ENCODE measurements around the gene ARSJ.
A peak's percentile ranks its signal among the peaks of the same experiment; 100 is the strongest.
"Not testable (repeated sequence)": the region's sequence is repeated elsewhere in the genome, so short reads cannot be mapped to it uniquely, and the experiment has no call there.

Gene ARSJ

DNA sequence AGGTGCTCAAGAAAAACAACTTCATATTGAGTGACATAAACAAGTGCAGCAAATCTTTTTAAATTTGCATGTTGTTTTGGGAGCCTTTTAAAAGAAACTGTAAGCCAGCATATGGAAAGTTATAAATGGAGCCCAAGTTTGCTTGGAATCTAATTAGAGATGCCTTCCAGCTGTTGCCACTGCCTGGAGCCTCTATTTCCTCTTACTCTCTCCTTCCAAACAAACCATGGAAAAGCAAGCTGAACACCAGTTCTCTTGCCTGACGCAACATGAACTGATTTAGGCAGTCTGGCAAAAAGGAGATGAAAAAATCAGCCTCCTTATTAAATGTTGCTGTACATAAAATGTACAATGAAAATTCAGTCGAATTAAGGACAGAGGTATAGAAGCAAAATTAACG lies 21.5 kb downstream of the ARSJ start:
- peaks cover 2% of the 10 kb centered on the region for H3K4me1 Mint-ChIP-seq
- no peak overlapping the region for H3K4me3 Mint-ChIP-seq
- DNase-seq (no peak), ATAC-seq (no peak)
- H3K9me3 Mint-ChIP-seq, result peaks cover 7% of the 10 kb centered on the region
- H3K36me3 Mint-ChIP-seq (ENCODE audit: low read depth), result no peaks in the 10 kb centered on the region
- H3K27me3 Mint-ChIP-seq, result peaks cover 2% of the 10 kb centered on the region
- H3K27ac Mint-ChIP-seq, result no peak overlapping the region

DNA sequence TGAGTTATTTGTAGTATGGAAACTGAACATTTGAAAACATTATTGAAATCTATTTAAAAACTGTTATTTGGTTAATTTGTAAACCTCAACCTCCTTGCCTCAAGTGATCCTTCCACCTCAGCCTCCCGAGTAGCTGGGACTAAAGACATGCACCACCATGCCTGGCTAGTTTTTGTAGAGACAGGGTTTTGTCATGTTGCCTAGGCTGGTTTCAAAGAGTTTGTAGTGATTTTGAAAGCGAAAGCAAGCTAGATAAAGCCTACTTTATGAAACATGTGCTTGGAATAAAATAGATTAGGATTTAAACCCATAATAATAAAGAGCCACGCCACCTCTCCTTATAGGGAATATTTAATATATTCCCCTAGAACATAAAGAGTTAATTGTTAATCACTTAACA lies 23.5 kb downstream of the ARSJ start:
- ATAC-seq (no peak), DNase-seq (no peak)
- Mint-ChIP-seq H3K4me3 (no peak overlapping the region), H3K4me1 (peaks cover 2% of the 10 kb centered on the region), H3K27me3 (peaks cover 4% of the 10 kb centered on the region), H3K27ac (no peak overlapping the region), H3K36me3 (ENCODE audit: low read depth) (no peaks in the 10 kb centered on the region), H3K9me3 (no peaks in the 10 kb centered on the region)

DNA sequence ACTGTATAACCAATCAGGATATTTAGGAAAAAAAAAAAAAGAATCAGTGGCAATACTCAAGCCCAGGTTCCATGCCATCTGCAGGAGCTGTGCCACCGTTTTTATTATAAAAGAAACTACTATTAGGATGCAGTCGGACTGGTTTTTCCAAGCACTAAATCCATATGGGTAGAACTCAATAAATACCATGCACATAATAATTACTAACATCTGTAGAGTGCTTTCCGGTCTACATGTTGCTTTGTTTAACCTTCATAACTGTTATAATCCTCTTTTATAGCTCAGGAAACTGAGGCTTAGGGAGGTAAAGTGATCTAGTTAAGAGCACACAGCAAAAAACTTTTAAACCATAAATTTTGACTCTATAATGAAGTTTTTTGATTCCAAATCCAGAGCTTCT lies 24.0 kb downstream of the ARSJ start:
- Mint-ChIP-seq H3K9me3 (no peaks in the 10 kb centered on the region), H3K4me1 (peaks cover 2% of the 10 kb centered on the region), H3K27me3 (peaks cover 4% of the 10 kb centered on the region), H3K4me3 (no peak overlapping the region), H3K36me3 (ENCODE audit: low read depth) (no peaks in the 10 kb centered on the region), H3K27ac (no peak overlapping the region)
- no peak for DNase-seq
- ATAC-seq, result no peak

DNA sequence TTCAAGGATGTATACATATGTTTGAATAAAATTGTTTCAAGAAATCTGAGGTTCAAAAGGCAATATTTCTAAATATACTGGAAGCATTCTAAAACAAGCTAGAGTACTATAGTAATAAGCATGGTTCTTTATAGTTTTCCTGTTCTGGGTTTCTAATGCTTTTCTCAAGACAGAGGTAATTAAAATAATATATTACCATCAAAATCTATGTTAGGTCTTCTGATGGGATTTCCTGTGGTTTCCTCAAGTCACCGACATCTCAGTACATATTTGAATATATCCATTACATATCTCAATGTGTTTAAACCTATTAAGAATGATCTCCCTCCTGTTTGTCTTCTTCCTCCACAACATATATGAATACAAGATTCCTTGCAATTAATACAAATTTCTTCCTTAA lies 25.6 kb downstream of the ARSJ start:
- H3K4me3 Mint-ChIP-seq, result no peak overlapping the region
- H3K27ac Mint-ChIP-seq, result no peak overlapping the region
- DNase-seq (no peak), ATAC-seq (no peak)
- no peaks in the 10 kb centered on the region for H3K9me3 Mint-ChIP-seq
- H3K27me3 Mint-ChIP-seq, result peaks cover 4% of the 10 kb centered on the region
- H3K36me3 Mint-ChIP-seq (ENCODE audit: low read depth), result no peaks in the 10 kb centered on the region
- H3K4me1 Mint-ChIP-seq, result peaks cover 2% of the 10 kb centered on the region

DNA sequence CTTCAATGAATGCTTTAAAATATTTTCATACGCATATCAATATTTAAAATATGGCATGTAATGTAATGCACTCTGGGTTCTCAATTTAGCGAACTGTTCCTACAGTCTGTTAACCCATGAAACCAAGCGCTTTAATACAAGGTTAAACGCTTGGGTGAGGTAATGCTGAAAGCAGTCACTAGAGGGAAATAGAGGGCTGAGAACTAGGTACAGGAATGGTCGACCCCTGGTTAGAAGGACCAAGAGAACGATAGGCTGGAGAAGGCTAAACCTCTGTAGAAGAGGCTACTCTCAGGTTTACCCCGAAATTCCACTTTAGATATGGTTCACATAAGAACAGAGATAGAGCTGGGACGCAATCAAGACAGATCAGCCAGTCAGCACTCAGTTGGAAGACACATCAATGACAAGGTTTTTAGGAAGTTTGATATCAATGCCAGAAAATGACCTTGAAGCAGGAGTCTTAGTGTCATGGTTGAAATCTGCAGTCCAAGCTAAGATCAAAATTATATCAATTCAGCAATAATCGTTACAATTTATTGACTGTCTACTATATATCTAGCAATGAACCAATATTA lies 26.9 kb downstream of the ARSJ start:
- no peaks in the 10 kb centered on the region for H3K36me3 Mint-ChIP-seq (ENCODE audit: low read depth)
- ATAC-seq, result peak; percentile 90
- H3K9me3 Mint-ChIP-seq, result no peaks in the 10 kb centered on the region
- no peak overlapping the region for H3K4me3 Mint-ChIP-seq
- no peak overlapping the region for H3K27ac Mint-ChIP-seq
- peak; percentile 34 for DNase-seq
- peaks cover 4% of the 10 kb centered on the region for H3K27me3 Mint-ChIP-seq
- H3K4me1 Mint-ChIP-seq, result peaks cover 2% of the 10 kb centered on the region

DNA sequence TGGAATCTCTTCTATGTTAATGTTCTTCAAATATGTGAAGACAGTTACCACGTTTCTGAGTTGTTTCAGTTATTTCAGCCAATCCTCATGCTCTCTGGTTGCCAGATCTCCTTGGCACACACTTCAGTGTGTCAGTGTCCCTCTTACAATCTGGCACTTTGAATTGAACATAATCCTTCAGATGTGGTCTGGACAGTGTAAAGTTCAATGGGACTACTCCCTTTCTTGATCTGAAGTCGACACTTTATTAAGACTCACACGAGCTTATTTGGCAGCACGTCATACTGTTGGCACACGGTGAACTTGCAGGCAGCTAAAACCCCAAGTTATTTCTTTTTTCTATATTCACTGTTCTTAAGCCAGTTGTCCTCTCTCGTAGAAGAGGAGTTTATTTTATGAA lies 28.2 kb downstream of the ARSJ start:
- no peak for ATAC-seq
- H3K27ac Mint-ChIP-seq, result no peak overlapping the region
- H3K9me3 Mint-ChIP-seq, result no peaks in the 10 kb centered on the region
- no peaks in the 10 kb centered on the region for H3K36me3 Mint-ChIP-seq (ENCODE audit: low read depth)
- peaks cover 4% of the 10 kb centered on the region for H3K27me3 Mint-ChIP-seq
- H3K4me3 Mint-ChIP-seq, result no peak overlapping the region
- H3K4me1 Mint-ChIP-seq, result peaks cover 2% of the 10 kb centered on the region
- DNase-seq, result no peak

DNA sequence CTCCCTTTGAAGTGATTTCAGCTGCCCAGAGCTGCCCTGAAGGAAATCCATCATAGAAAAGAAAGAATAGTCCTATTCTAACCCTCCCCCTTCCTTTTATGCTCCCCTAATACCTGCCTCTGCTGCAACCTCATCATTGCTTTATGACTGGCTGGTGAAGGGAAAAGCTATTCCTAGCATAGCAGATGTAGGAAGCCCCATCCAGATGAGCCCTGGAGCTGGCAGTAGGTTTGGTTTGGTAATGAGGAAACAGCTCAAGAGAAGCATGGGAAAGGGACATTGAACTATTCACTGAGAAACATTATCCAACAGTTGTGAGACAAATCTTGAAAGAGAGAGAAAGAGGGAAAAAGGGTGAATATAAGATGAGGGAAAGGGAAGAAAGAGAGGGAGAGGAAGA lies 29.2 kb downstream of the ARSJ start:
- H3K36me3 Mint-ChIP-seq (ENCODE audit: low read depth), result no peaks in the 10 kb centered on the region
- H3K9me3 Mint-ChIP-seq, result no peaks in the 10 kb centered on the region
- H3K4me1 Mint-ChIP-seq, result peaks cover 8% of the 10 kb centered on the region
- H3K27ac Mint-ChIP-seq, result no peak overlapping the region
- H3K27me3 Mint-ChIP-seq, result peaks cover 4% of the 10 kb centered on the region
- DNase-seq, result no peak
- no peak overlapping the region for H3K4me3 Mint-ChIP-seq
- ATAC-seq, result no peak

DNA sequence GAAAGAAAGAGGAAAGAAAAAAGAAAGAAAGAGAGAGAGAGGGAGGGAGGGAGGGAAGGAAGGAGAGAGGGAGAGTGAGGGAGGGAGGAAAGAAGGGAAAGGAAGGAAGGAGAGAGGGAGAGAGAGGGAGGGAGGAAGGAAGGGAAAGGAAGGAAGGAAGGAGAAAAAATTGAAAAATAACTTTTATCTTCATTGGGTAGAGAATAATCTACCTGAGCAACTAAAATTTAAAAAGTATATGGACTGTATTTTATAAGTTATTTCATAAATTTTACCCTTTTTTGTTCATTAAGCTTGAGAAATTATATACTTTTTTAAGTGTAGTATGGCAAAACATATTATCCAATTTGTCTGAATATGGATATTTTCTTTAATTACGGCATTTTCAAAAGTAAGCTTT lies 32.0 kb downstream of the ARSJ start:
- no peaks in the 10 kb centered on the region for H3K36me3 Mint-ChIP-seq (ENCODE audit: low read depth)
- H3K27ac Mint-ChIP-seq, result no peak overlapping the region
- H3K9me3 Mint-ChIP-seq, result no peaks in the 10 kb centered on the region
- H3K4me3 Mint-ChIP-seq, result no peak overlapping the region
- peaks cover 20% of the 10 kb centered on the region for H3K4me1 Mint-ChIP-seq
- H3K27me3 Mint-ChIP-seq, result peaks cover under 1% of the 10 kb centered on the region
- ATAC-seq (no peak), DNase-seq (no peak)

DNA sequence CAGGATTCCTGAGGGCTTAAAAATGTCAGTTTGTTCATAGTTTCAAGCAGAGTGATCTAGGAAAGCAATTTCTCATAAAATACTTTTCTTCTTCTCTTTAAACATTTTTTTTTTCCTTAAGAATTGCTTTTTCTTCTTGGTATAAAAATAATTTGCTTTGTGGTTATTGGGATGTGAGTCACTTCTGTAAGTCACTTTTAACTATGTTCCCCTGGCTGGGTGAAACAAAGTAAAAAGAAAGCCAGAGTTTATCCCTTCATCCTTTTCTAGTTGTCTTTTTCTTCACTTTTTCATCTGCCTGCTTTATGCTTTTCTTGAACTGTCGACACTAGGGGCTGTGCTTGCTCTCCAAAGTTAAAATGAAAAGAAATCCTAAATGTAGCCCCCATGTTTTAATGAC lies 33.5 kb downstream of the ARSJ start:
- Mint-ChIP-seq H3K9me3 (no peaks in the 10 kb centered on the region), H3K36me3 (ENCODE audit: low read depth) (no peaks in the 10 kb centered on the region), H3K4me1 (peaks cover 20% of the 10 kb centered on the region), H3K27ac (no peak overlapping the region), H3K27me3 (no peaks in the 10 kb centered on the region), H3K4me3 (no peak overlapping the region)
- DNase-seq, result no peak
- no peak for ATAC-seq

DNA sequence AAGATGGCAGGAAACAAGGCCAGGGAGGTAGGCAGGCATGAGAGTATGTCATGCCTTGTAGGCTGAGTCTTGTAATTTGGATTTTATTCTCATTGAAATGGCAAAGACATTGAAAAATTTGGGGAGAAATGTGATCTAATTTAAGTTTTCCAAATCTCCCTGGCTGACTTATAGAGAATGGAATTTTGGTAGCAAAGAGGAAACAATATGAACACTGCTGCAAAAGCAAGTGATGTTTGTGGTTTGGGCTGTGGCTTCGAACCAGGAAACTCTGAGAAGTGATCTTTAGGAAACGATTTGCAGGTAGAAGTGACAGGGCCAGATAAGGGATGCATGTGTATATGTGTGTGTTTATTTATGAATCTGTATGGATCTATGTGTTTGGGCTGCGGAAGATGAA lies 35.6 kb downstream of the ARSJ start:
- no peaks in the 10 kb centered on the region for H3K9me3 Mint-ChIP-seq
- DNase-seq, result no peak
- no peak overlapping the region for H3K27ac Mint-ChIP-seq
- H3K27me3 Mint-ChIP-seq, result no peaks in the 10 kb centered on the region
- no peak overlapping the region for H3K4me3 Mint-ChIP-seq
- H3K4me1 Mint-ChIP-seq, result peaks cover 20% of the 10 kb centered on the region
- no peaks in the 10 kb centered on the region for H3K36me3 Mint-ChIP-seq (ENCODE audit: low read depth)
- ATAC-seq, result peak; percentile 46

DNA sequence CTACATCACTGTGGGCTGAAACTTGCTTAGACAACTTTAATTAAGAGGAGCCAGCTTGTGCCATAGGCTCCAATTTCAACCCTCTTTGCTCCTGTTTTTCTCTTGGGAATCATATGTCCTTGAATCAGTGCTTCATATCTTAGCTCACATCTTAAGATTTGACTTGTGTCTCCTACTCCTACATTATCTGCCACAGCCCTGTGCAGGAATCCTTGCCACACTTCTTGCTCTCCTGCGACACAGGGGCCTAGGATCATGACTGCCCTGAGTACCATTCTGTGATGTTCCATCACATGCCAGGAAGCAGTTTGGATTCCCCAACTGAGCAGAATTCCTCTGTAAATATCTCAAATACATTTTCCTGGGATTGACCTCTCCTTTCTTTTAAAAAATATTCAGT lies 36.4 kb downstream of the ARSJ start:
- Mint-ChIP-seq H3K4me1 (peaks cover 20% of the 10 kb centered on the region), H3K9me3 (no peaks in the 10 kb centered on the region), H3K4me3 (no peak overlapping the region), H3K36me3 (ENCODE audit: low read depth) (no peaks in the 10 kb centered on the region), H3K27ac (no peak overlapping the region), H3K27me3 (no peaks in the 10 kb centered on the region)
- ATAC-seq (no peak), DNase-seq (no peak)

DNA sequence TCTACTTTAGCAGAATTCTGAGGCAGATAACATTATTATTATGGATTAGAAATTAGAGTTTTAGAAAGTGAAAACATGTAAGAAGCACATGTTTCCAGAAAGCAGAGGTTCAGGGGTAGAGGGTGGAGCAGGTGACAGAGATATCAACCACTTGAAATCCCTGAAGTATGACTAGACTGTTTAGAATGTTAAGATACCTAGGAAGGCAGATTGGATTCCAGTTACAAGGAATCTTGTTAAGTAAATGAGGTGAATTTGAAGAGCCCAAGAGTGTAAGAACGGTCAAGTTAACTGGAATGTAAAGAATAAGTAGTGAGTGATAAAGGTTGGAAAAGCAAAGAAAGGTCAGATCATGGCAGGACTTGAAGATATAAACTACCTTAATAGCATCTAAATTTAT lies 37.6 kb downstream of the ARSJ start:
- no peaks in the 10 kb centered on the region for H3K9me3 Mint-ChIP-seq
- DNase-seq, result no peak
- no peak overlapping the region for H3K27ac Mint-ChIP-seq
- ATAC-seq, result no peak
- H3K4me3 Mint-ChIP-seq, result no peak overlapping the region
- H3K36me3 Mint-ChIP-seq (ENCODE audit: low read depth), result no peaks in the 10 kb centered on the region
- H3K27me3 Mint-ChIP-seq, result no peaks in the 10 kb centered on the region
- H3K4me1 Mint-ChIP-seq, result peaks cover 20% of the 10 kb centered on the region

DNA sequence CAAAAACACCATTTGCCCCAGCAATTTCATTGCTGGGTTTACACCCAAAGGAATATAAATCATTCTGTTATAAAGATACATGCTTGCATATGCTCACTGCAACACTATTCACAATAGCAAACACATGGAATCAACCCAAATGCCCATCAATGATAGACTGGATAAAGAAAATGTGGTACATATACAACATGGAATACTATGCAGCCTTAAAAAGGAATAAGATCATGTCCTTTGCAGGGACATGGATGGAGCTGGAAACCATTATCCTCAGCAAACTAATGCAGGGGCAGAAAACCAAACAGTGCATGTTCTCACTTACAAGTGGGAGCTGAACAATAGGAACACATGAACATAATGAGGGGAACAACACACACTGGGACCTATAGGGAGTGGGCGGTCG lies 39.3 kb downstream of the ARSJ start:
- not testable (repeated sequence) for H3K4me3 Mint-ChIP-seq; DNase-seq; H3K27me3 Mint-ChIP-seq; H3K9me3 Mint-ChIP-seq; ATAC-seq; H3K27ac Mint-ChIP-seq; H3K36me3 Mint-ChIP-seq (ENCODE audit: low read depth)
- peaks cover 11% of the 10 kb centered on the region for H3K4me1 Mint-ChIP-seq

DNA sequence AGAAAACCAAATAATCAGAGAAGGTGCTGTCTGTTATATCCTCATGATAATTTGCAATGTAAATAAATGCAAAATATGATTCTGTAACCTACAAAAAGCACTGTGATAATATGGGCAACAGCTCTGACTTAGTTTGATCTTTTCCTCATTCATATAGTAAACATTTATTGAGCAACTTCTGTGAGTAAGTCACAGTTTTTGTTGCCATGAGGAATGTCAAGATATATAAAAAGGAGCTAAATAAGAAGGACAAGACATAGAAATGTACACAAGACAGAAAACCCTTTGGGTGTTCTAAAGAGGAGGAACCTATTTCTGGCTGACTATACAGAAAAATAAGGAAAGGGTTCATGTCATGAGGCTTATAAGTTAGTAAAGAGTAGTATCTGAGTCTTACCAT lies 44.3 kb downstream of the ARSJ start:
- no peak for ATAC-seq
- H3K9me3 Mint-ChIP-seq, result no peaks in the 10 kb centered on the region
- no peaks in the 10 kb centered on the region for H3K4me1 Mint-ChIP-seq
- no peaks in the 10 kb centered on the region for H3K36me3 Mint-ChIP-seq (ENCODE audit: low read depth)
- no peak for DNase-seq
- no peak overlapping the region for H3K27ac Mint-ChIP-seq
- H3K27me3 Mint-ChIP-seq, result no peaks in the 10 kb centered on the region
- no peak overlapping the region for H3K4me3 Mint-ChIP-seq

DNA sequence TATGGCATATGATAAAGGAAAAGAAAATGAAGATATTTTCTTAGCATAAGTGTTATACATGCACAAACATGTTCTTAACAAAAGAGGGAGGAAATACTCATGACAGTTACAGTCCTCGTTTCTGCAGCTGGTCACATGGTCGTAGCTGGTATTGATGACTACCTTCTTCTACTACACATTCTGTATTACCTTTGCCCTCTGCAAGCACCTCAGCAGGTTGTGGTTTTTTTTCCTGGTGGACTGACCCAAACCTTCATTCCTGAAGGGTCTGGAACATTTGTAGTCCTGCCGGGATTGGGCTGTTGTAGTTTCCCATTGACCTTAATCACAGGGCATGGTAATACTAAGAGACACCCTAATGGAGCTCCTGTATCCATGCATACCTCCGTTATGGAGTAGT lies 54.7 kb downstream of the ARSJ start:
- H3K36me3 Mint-ChIP-seq (ENCODE audit: low read depth); H3K4me3 Mint-ChIP-seq; DNase-seq; H3K27me3 Mint-ChIP-seq; ATAC-seq; H3K4me1 Mint-ChIP-seq; H3K27ac Mint-ChIP-seq; H3K9me3 Mint-ChIP-seq: not testable (repeated sequence)

DNA sequence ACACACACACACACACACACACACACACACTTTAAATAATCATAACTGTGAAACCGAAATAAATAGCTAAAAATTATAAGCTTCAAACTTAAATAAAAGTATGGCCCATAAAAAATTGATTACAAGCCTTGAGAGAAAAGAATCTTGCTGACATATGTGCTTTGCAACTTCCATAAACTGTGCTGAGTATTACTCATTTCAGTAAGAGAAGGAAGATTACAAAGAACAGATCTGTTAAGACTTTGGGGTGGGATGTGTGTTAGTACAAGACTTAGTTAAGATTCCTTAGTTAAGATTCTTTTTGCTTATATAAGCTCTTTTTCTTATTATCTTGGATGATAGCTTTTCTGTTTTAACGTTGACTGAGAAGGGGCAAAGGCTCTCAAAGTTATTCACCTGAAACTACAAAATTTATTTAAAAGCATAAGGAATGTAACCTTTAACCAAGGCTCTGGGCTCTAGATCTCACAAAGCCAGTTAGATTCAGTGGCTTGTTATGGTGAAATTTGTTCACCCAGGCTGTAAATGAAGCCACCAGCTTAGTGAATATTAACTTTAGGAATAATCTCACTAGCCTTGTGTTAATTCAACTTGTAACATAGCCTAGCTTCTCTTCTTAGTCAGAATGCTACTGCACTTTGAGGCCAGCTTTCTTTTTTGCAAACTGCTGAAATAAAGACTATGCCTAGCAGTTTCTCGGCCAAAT lies 58.2 kb downstream of the ARSJ start:
- DNase-seq (no peak), ATAC-seq (no peak)
- Mint-ChIP-seq H3K9me3 (no peaks in the 10 kb centered on the region), H3K27me3 (no peaks in the 10 kb centered on the region), H3K4me1 (peaks cover 5% of the 10 kb centered on the region), H3K27ac (no peak overlapping the region), H3K4me3 (no peak overlapping the region), H3K36me3 (ENCODE audit: low read depth) (no peaks in the 10 kb centered on the region)
